Panc1 (cell line): ENCODE measurements around the gene NASP. TPM values are rescaled to one million over a fixed set of nuclear protein-coding genes. Genes with fewer than 3 reads are reported as not detected.

ENCODE experiments used
- ATAC-seq: fragments of 200-7000 bp; cut with Tn5 transposase; 2 replicates; pipeline ENCODE4 v1.9.1; 2020; ENCODE audit warnings: mild to moderate bottlenecking, moderate library complexity
- BruUV-seq: library from RNA; stranded (reverse); fragments of 400-500 nt; replicated peaks from 2 replicates; lab custom pipeline; 2021; lab: Mats Ljungman, UMichigan
- CTCF ChIA-PET: fragments of 300-600 bp; sonication (Branson Sonifier 250); formaldehyde crosslinking; loops from one replicate; lab custom pipeline; 2022; ENCODE audit warnings: antibody characterized with exemption; lab: Charles Lee
- POLR2A ChIA-PET: fragments of 300-600 bp; sonication (Branson Sonifier 250); formaldehyde crosslinking; loops from one replicate; lab custom pipeline; 2022; ENCODE audit warnings: antibody characterized with exemption; lab: Charles Lee
- DNase-seq: peaks from one replicate; pipeline ENCODE4 v3.0.0-alpha.2; 2010; ENCODE audit warnings: low read depth, low spot score
- H3K27ac ChIP-seq: 2 replicates; pipeline ENCODE4 v1.5.1; 2011; ENCODE audit warnings: mild to moderate bottlenecking, low read length, inconsistent platforms
- H3K27me3 ChIP-seq: fragments of 200-500 bp; sonication (Bioruptor generic); 2 replicates; pipeline ENCODE4 v1.6.0; 2014; ENCODE audit warnings: low read length, inconsistent platforms; ENCODE audit not compliant: control insufficient read depth, insufficient read depth
- H3K36me3 ChIP-seq: fragments of 200-500 bp; sonication (Bioruptor generic); 2 replicates; pipeline ENCODE4 v1.5.1; 2014; ENCODE audit warnings: inconsistent platforms, mild to moderate bottlenecking, low read length, moderate library complexity; ENCODE audit not compliant: control insufficient read depth, insufficient read depth
- H3K4me1 ChIP-seq: 2 replicates; pipeline ENCODE4 v1.5.1; 2011; ENCODE audit warnings: inconsistent platforms, mild to moderate bottlenecking, low read length, moderate library complexity; ENCODE audit not compliant: control insufficient read depth, insufficient read depth
- H3K4me3 ChIP-seq, 2 experiments: 2 replicates each; pipeline ENCODE4 v1.5.1; 2011 to 2012; ENCODE audit warnings: low read depth in 2 of 2, low read length in 2 of 2, mild to moderate bottlenecking in 2 of 2, inconsistent platforms in 1 of 2, moderate library complexity in 1 of 2
- H3K9me3 ChIP-seq: fragments of 200-500 bp; sonication (Bioruptor generic); 2 replicates; pipeline ENCODE4 v1.5.1; 2014; ENCODE audit warnings: low read depth, mild to moderate bottlenecking, inconsistent platforms, low read length, moderate library complexity; ENCODE audit not compliant: control insufficient read depth, insufficient read depth
- POLR2AphosphoS5 ChIP-seq: IDR thresholded peaks from 2 replicates; pipeline ENCODE4 v1.6.1; 2012; ENCODE audit warnings: mild to moderate bottlenecking, low read depth, low read length, moderate library complexity
- REST ChIP-seq, 2 experiments: IDR thresholded peaks; 2 replicates each; pipeline ENCODE4 v1.6.1; 2011 to 2012; ENCODE audit warnings: low read depth in 2 of 2, control low read depth in 1 of 2, low read length in 1 of 2, mild to moderate bottlenecking in 1 of 2, moderate library complexity in 1 of 2; ENCODE audit not compliant: insufficient read depth in 1 of 2
- SIN3A ChIP-seq: IDR thresholded peaks from 2 replicates; pipeline ENCODE4 v1.6.1; 2012; ENCODE audit warnings: low read depth, mild to moderate bottlenecking, low read length, moderate library complexity, borderline replicate concordance; ENCODE audit not compliant: insufficient read depth
- TCF7L2 ChIP-seq: IDR thresholded peaks from 2 replicates; pipeline ENCODE4 v1.6.1; 2011; ENCODE audit warnings: mild to moderate bottlenecking, low read depth, low read length, inconsistent platforms
- in situ Hi-C: cut with HindIII; loops from 2 replicates; pipeline ENCODE4 v1.10.0; 2016; ENCODE audit warnings: low sequenced_read_pairs, low pct_unique_long_range_greater_than_20kb
- intact Hi-C: fragments of 100-400 bp; cut with micrococcal nuclease; formaldehyde crosslinking; loops from one replicate; pipeline ENCODE4 v1.10.0; 2022; ENCODE audit not compliant: unreplicated experiment
- total RNA-seq: library from RNA; stranded (reverse); gene quantifications from one replicate; pipeline ENCODE4 v1.2.1, GENCODE V29; 2021; ENCODE audit not compliant: unreplicated experiment
- TF ChIP-seq, protein P1 (sequence below): fragments of 450-650 bp; IDR thresholded peaks from 2 replicates; pipeline ENCODE4 v1.5.1; 2017; ENCODE audit warnings: mild to moderate bottlenecking

NASP gene
- total RNA-seq, 1 experiment from 2014 or later, result 193 TPM

DNA sequence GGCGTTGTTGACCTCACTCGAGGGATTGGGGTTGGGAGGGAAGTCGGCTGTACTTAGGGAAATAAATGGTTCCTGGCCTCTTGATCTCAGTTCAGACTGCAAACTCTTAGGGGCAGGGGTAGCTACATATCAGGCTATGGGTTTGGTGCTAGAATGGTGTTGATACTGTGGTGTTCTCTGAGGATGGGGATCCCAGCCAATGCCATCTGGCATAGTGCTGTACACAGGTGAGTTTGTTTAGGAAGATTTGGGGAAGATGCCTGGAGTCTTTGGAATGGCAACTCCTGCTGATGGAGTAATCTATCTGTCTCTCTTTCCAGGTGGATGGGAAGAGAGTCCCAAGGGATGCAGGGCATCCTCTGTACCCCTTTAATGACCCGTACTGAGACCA is 14.3 kb upstream of the NASP start:
- POLR2A ChIA-PET, result no interaction called here
- TF ChIP-seq SIN3A, result no peak
- no peak; the same call in 1 of the 2 replicates for TF ChIP-seq POLR2AphosphoS5
- TF ChIP-seq, protein P1, sequence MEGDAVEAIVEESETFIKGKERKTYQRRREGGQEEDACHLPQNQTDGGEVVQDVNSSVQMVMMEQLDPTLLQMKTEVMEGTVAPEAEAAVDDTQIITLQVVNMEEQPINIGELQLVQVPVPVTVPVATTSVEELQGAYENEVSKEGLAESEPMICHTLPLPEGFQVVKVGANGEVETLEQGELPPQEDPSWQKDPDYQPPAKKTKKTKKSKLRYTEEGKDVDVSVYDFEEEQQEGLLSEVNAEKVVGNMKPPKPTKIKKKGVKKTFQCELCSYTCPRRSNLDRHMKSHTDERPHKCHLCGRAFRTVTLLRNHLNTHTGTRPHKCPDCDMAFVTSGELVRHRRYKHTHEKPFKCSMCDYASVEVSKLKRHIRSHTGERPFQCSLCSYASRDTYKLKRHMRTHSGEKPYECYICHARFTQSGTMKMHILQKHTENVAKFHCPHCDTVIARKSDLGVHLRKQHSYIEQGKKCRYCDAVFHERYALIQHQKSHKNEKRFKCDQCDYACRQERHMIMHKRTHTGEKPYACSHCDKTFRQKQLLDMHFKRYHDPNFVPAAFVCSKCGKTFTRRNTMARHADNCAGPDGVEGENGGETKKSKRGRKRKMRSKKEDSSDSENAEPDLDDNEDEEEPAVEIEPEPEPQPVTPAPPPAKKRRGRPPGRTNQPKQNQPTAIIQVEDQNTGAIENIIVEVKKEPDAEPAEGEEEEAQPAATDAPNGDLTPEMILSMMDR, result no peak
- no peak for TF ChIP-seq TCF7L2
- TF ChIP-seq REST (IDR thresholded peaks at IDR 0.05; ENCODE audit: insufficient read depth in 1 of 2, low read depth in 2 of 2, low read length in 1 of 2), result no peak
- in situ Hi-C loops (no loop called here), intact Hi-C loops (no loop called here)
- no TSS peak for BruUV-seq
- H3K27me3 ChIP-seq, result no peaks in the 10 kb centered on the region
- no peaks in the 10 kb centered on the region for H3K4me1 ChIP-seq
- ATAC-seq, result peak; percentile 50
- no peak for DNase-seq
- H3K27ac ChIP-seq, result no peak overlapping the region
- peaks cover 15% of the 10 kb centered on the region for H3K36me3 ChIP-seq
- CTCF ChIA-PET, result interaction anchor here (1.0 to 1.5 kb wide), 3 partner anchors 9 to 57 kb away, joined by 3 to 8 read pairs (median 5); partner anchors contain the start of gene AKR1A1
- no peaks in the 10 kb centered on the region for H3K9me3 ChIP-seq
- H3K4me3 ChIP-seq, result no peak overlapping the region

DNA sequence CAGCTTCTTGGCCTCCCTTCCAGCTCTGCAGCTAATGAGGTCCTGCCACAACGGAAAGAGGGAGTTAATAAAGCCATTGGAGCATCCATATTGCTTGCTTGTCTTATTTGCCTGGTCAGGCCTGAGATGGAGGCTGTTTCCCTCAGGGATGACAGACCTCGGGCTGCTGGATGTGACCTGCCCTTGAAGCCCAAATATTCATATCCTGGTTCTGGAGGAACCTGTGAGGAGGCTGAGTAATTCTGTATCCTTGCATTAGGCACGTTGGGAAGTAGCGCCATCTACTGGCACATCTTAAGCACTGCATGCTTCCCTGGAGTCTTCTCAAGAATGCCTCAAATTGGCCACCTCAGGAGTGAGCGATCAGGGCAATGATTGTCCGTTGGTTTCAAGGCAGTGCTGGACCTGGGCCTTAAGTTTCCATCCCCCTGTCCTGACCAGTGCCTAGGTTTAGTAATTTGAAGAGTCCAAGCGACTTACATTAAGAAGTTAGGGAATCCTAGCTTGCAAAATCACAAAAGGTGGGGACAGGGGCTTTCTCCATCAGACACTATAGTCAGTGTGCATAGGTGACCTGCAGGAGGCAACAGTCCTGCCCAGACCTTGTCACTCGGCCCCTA is 13.8 kb upstream of the NASP start:
- intact Hi-C loops, result loop anchor here (1.0 kb wide), 1 partner anchor 58 kb away; no protein-coding TSS in a partner anchor
- in situ Hi-C loops, result no loop called here
- DNase-seq, result peak; percentile 81
- Histone ChIP-seq H3K4me1 (no peaks in the 10 kb centered on the region), H3K27me3 (no peaks in the 10 kb centered on the region), H3K36me3 (peaks cover 15% of the 10 kb centered on the region), H3K27ac (no peak overlapping the region), H3K9me3 (no peaks in the 10 kb centered on the region), H3K4me3 (no peak overlapping the region)
- CTCF ChIA-PET, result interaction anchor here (1.0 to 1.5 kb wide), 3 partner anchors 8 to 57 kb away, joined by 3 to 8 read pairs (median 5); partner anchors contain the start of gene AKR1A1
- ATAC-seq, result peak; percentile 92
- POLR2A ChIA-PET, result no interaction called here
- no TSS peak for BruUV-seq
- TF ChIP-seq REST (IDR thresholded peaks at IDR 0.05; ENCODE audit: insufficient read depth in 1 of 2, low read depth in 2 of 2, low read length in 1 of 2) (no peak), SIN3A (no peak), TCF7L2 (no peak)
- TF ChIP-seq, protein P1, result peak; percentile 97
